Measurements from ENCODE around the gene NUDT1. TPM values are rescaled to one million over a fixed set of nuclear protein-coding genes. Genes with fewer than 3 reads are reported as not detected.

The NUDT1 gene
- total RNA-seq, 1 donor from 2014 or later, result 10.2 TPM

- Histone ChIP-seq H3K27me3 (ENCODE audit: low read depth) (no peaks in the 10 kb centered on the region), H3K36me3 (peaks cover 39% of the 10 kb centered on the region), H3K9me3 (no peaks in the 10 kb centered on the region), H3K27ac (no peak overlapping the region), H3K4me1 (no peaks in the 10 kb centered on the region), H3K4me3 (no peak overlapping the region)
- DNase-seq (no peak), ATAC-seq (no peak)
- TF ChIP-seq CTCF (IDR thresholded peaks at IDR 0.05), result no peak
- intact Hi-C loops (cut with DNase I), result no loop called here
Observed at GRCh38 chr7:2257046-2257551, 15.1 kb downstream of the NUDT1 start.

- H3K27ac ChIP-seq, result no peak overlapping the region
- DNase-seq (no peak), ATAC-seq (no peak)
- TF ChIP-seq CTCF (IDR thresholded peaks at IDR 0.05), result no peak
- no peaks in the 10 kb centered on the region for H3K9me3 ChIP-seq
- no peaks in the 10 kb centered on the region for H3K27me3 ChIP-seq (ENCODE audit: low read depth)
- intact Hi-C loops (cut with DNase I), result no loop called here
- no peaks in the 10 kb centered on the region for H3K4me1 ChIP-seq
- no peak overlapping the region for H3K4me3 ChIP-seq
- peaks cover 40% of the 10 kb centered on the region for H3K36me3 ChIP-seq
Observed at GRCh38 chr7:2257651-2258050, 15.6 kb downstream of the NUDT1 start.

GRCh38 chr7:2258661-2259365, 16.8 kb downstream of the NUDT1 start:
- Histone ChIP-seq H3K4me3 (no peak overlapping the region), H3K9me3 (no peaks in the 10 kb centered on the region), H3K27ac (no peak overlapping the region), H3K36me3 (peaks cover 49% of the 10 kb centered on the region), H3K4me1 (no peaks in the 10 kb centered on the region), H3K27me3 (ENCODE audit: low read depth) (no peaks in the 10 kb centered on the region)
- peak; percentile 44 for DNase-seq
- intact Hi-C loops (cut with DNase I), result no loop called here
- ATAC-seq, result no peak
- TF ChIP-seq CTCF (IDR thresholded peaks at IDR 0.05), result no peak

GRCh38 chr7:2259480-2259879, 17.5 kb downstream of the NUDT1 start:
- peaks cover 47% of the 10 kb centered on the region for H3K36me3 ChIP-seq
- TF ChIP-seq CTCF (IDR thresholded peaks at IDR 0.05), result no peak
- peak; percentile 9 to 22 for ATAC-seq
- H3K9me3 ChIP-seq, result no peaks in the 10 kb centered on the region
- H3K4me3 ChIP-seq, result no peak overlapping the region
- H3K27ac ChIP-seq, result no peak overlapping the region
- H3K4me1 ChIP-seq, result no peaks in the 10 kb centered on the region
- intact Hi-C loops (cut with DNase I), result no loop called here
- peak; percentile 45 for DNase-seq
- H3K27me3 ChIP-seq (ENCODE audit: low read depth), result no peaks in the 10 kb centered on the region

GRCh38 chr7:2260820-2261219, 18.8 kb downstream of the NUDT1 start:
- no peaks in the 10 kb centered on the region for H3K27me3 ChIP-seq (ENCODE audit: low read depth)
- H3K4me1 ChIP-seq, result no peaks in the 10 kb centered on the region
- ATAC-seq (peak; percentile 68 to 79), DNase-seq (peak; percentile 83)
- H3K4me3 ChIP-seq, result no peak overlapping the region
- peaks cover 40% of the 10 kb centered on the region for H3K36me3 ChIP-seq
- no peaks in the 10 kb centered on the region for H3K9me3 ChIP-seq
- intact Hi-C loops (cut with DNase I), result no loop called here
- no peak for TF ChIP-seq CTCF (IDR thresholded peaks at IDR 0.05)
- H3K27ac ChIP-seq, result no peak overlapping the region
